ENCODE results near the gene TAOK3.

Gene TAOK3

DNA sequence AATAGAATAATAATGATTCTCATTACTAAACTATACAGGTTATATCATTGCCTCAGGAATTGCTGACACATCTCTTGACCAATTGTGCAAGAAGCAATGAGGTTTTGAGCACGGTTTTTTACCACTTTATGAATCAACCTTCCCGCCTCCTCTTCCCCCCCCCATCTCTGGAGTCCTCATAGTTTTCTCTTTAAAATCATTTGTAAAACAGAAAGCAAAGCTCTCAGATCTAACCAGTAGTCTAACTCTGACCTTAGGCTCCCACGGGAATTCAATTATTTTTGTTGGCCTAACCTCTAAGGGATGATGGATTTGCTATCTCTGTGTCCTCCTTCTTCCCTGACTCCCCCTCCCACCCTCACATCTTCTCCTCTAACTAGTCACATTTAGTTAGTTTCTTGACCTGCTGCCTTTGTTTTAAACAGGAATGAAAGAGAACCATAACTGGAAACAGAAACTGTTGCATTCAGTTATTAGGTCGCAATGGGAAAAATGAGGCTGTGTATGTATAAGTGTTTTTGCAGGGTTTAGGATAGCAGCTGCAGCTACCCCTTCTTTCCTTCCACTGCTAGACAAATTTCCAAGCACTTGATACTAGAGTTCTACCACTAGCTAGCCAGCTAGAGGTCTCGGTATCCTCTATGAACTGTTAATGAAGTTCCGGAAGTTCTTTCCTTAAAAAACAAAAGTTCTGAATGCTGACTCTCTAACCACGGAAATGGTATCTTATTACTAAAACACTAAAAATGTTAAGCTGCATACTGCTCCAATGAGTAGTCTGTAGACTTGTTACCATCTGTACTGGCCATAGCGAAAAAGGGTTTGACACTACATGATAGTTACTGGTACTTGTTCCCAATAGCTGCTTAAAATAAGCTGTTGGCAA, 65.4 kb downstream of the TAOK3 start:
- Histone ChIP-seq H3K27me3 (ENCODE audit: control insufficient read depth in 1 of 2, insufficient read depth in 2 of 2, low read length in 2 of 2) (no peaks in the 10 kb centered on the region), H3K27ac (ENCODE audit: low read depth, low read length) (no peak overlapping the region), H3K9ac (ENCODE audit: low read depth in 1 of 2, low read length in 2 of 2) (no peak overlapping the region), H3K4me3 (ENCODE audit: low read depth in 1 of 2, low read length in 2 of 2) (peak overlapping the region; percentile 4 to 40), H3K36me3 (ENCODE audit: control insufficient read depth in 1 of 2, insufficient read depth in 2 of 2, low read length in 2 of 2) (no peaks in the 10 kb centered on the region), H3K9me3 (ENCODE audit: control insufficient read depth in 1 of 2, low read length in 2 of 2) (no peaks in the 10 kb centered on the region), H3K4me1 (ENCODE audit: control insufficient read depth in 1 of 2, insufficient read depth in 2 of 2, low read length in 2 of 2) (peaks cover 6 to 11% of the 10 kb centered on the region in 2 donors)

DNA sequence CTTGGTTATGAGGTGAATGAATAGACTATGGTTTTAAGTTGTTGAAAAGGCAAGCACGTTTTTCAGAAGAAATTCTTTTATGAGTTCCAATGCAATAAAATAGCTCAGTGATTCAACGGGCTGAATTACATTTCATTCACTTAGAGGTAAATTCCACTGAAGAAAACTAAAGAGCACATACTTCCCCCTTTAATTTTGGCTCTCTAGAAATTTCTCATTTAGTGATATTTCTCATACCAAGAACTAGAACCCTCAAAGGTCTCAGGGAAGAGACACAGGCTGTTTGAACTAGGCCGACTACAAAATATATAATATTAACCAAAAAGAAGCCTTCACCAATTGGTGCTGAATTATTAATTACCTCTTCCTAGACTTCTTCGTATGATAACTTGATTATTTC, 68.6 kb downstream of the TAOK3 start:
- no peak overlapping the region for H3K9ac ChIP-seq (ENCODE audit: low read depth in 1 of 2, low read length in 2 of 2)
- no peaks in the 10 kb centered on the region for H3K9me3 ChIP-seq (ENCODE audit: control insufficient read depth in 1 of 2, low read length in 2 of 2)
- no peak overlapping the region for H3K4me3 ChIP-seq (ENCODE audit: low read depth in 1 of 2, low read length in 2 of 2)
- no peaks in the 10 kb centered on the region for H3K27me3 ChIP-seq (ENCODE audit: control insufficient read depth in 1 of 2, insufficient read depth in 2 of 2, low read length in 2 of 2)
- peaks cover 6 to 21% of the 10 kb centered on the region in 2 donors for H3K4me1 ChIP-seq (ENCODE audit: control insufficient read depth in 1 of 2, insufficient read depth in 2 of 2, low read length in 2 of 2)
- H3K36me3 ChIP-seq (ENCODE audit: control insufficient read depth in 1 of 2, insufficient read depth in 2 of 2, low read length in 2 of 2): no peaks in the 10 kb centered on the region
- H3K27ac ChIP-seq (ENCODE audit: low read depth, low read length): no peak overlapping the region

DNA sequence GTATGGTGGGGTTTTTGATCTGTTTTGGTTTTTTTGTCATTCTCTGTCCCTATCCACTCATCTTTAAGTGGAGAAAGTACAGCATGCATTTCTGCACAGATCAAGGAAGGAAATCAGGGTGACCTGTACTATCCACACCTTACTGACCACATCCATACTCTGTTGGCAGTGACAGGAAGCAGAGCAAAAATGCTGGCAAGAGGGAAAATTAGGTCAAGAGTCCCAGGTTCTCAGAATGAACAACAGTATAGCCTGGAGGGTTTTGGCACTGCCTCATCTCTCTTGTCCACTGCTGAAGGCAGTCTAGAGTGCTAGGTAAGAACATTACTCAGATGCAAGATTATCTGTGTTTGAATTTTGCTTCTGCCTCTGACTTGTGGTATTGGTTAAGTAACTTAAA, 70.7 kb downstream of the TAOK3 start:
- H3K4me3 ChIP-seq (ENCODE audit: low read depth in 1 of 2, low read length in 2 of 2): no peak overlapping the region
- H3K4me1 ChIP-seq (ENCODE audit: control insufficient read depth in 1 of 2, insufficient read depth in 2 of 2, low read length in 2 of 2): peaks cover 0 to 20% of the 10 kb centered on the region in 2 donors
- no peaks in the 10 kb centered on the region for H3K27me3 ChIP-seq (ENCODE audit: control insufficient read depth in 1 of 2, insufficient read depth in 2 of 2, low read length in 2 of 2)
- no peak overlapping the region for H3K9ac ChIP-seq (ENCODE audit: low read depth in 1 of 2, low read length in 2 of 2)
- H3K27ac ChIP-seq (ENCODE audit: low read depth, low read length): no peak overlapping the region
- H3K9me3 ChIP-seq (ENCODE audit: control insufficient read depth in 1 of 2, low read length in 2 of 2): no peaks in the 10 kb centered on the region
- no peaks in the 10 kb centered on the region for H3K36me3 ChIP-seq (ENCODE audit: control insufficient read depth in 1 of 2, insufficient read depth in 2 of 2, low read length in 2 of 2)

DNA sequence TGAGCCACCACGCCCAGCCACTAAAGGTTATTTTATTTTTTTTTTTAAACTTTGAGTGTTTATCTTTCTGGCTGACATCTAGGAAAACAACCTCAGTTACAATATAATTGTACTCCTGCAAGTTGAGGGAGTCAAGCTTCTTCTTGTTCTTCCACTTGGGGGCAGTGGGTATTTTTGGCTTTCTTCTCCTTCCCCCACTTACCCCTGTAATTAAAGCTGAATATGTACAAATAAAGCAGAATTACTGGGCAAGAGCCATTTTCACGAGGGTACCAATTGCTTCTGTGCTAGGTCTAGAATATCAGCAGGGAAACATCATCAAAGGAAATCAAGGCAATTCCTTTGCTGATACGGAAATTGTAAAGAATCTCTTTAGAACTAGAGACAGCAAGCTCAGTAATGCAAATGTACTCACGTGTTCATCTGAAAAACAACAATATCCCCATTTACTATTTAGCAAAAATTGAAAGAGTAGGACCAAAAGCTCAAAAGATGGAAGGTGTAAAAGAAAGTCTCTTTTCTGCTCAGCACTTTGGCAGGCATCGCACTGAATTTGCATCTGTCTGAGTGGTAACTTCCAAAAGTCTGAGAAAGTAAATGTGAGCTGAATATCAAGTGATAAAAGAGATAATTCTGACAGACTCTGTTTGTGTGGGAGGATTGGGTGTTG, 72.8 kb downstream of the TAOK3 start:
- no peaks in the 10 kb centered on the region for H3K36me3 ChIP-seq (ENCODE audit: control insufficient read depth in 1 of 2, insufficient read depth in 2 of 2, low read length in 2 of 2)
- no peak overlapping the region for H3K27ac ChIP-seq (ENCODE audit: low read depth, low read length)
- peaks cover 0 to 13% of the 10 kb centered on the region in 2 donors for H3K4me1 ChIP-seq (ENCODE audit: control insufficient read depth in 1 of 2, insufficient read depth in 2 of 2, low read length in 2 of 2)
- H3K27me3 ChIP-seq (ENCODE audit: control insufficient read depth in 1 of 2, insufficient read depth in 2 of 2, low read length in 2 of 2): no peaks in the 10 kb centered on the region
- H3K4me3 ChIP-seq (ENCODE audit: low read depth in 1 of 2, low read length in 2 of 2): no peak overlapping the region
- no peaks in the 10 kb centered on the region for H3K9me3 ChIP-seq (ENCODE audit: control insufficient read depth in 1 of 2, low read length in 2 of 2)
- H3K9ac ChIP-seq (ENCODE audit: low read depth in 1 of 2, low read length in 2 of 2): no peak overlapping the region

DNA sequence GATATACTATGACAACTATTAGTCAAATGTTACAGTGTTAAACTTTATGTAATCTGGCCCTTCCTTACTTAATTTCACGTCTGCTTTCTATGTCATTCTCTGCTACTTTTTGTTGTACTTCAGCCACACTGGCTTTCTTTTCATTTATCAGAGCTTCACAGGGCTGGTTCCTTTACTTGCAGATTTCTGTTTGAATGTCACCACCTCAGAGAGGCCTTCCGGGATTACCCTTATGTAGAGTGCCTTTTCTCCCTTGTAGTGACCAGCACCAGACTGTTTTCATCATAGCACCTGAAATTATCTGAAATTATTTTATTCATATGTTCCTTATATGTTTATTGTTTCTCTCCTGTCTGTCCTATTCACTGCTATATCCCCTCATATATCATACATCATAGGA, 75.4 kb downstream of the TAOK3 start:
- H3K36me3 ChIP-seq (ENCODE audit: control insufficient read depth in 1 of 2, insufficient read depth in 2 of 2, low read length in 2 of 2): peaks cover 0 to 1% of the 10 kb centered on the region in 2 donors
- H3K9me3 ChIP-seq (ENCODE audit: control insufficient read depth in 1 of 2, low read length in 2 of 2): no peaks in the 10 kb centered on the region
- H3K9ac ChIP-seq (ENCODE audit: low read depth in 1 of 2, low read length in 2 of 2): no peak overlapping the region
- peaks cover 0 to 13% of the 10 kb centered on the region in 2 donors for H3K4me1 ChIP-seq (ENCODE audit: control insufficient read depth in 1 of 2, insufficient read depth in 2 of 2, low read length in 2 of 2)
- no peak overlapping the region for H3K27ac ChIP-seq (ENCODE audit: low read depth, low read length)
- H3K4me3 ChIP-seq (ENCODE audit: low read depth in 1 of 2, low read length in 2 of 2): no peak overlapping the region
- no peaks in the 10 kb centered on the region for H3K27me3 ChIP-seq (ENCODE audit: control insufficient read depth in 1 of 2, insufficient read depth in 2 of 2, low read length in 2 of 2)

DNA sequence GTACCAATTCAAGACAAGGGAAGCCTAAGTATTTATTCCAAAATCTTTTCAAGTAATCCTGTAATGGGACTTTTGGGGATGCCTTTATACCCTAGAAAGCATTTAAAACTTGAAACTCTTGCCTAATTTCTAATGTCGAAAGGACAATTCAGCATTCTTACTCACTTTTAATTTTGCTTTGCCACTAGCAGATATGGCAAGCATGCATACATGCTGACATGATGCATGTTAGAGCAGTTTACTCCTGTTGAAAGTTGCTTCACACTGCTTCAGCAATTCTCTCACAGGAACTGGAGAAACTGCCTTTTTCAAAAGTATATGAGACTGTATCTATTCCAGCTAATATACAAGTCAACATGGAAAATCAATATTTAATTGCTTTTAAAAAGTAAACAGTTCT, 79.9 kb downstream of the TAOK3 start:
- Histone ChIP-seq H3K4me1 (ENCODE audit: control insufficient read depth in 1 of 2, insufficient read depth in 2 of 2, low read length in 2 of 2) (no peaks in the 10 kb centered on the region), H3K36me3 (ENCODE audit: control insufficient read depth in 1 of 2, insufficient read depth in 2 of 2, low read length in 2 of 2) (peaks cover 0 to 4% of the 10 kb centered on the region in 2 donors)

DNA sequence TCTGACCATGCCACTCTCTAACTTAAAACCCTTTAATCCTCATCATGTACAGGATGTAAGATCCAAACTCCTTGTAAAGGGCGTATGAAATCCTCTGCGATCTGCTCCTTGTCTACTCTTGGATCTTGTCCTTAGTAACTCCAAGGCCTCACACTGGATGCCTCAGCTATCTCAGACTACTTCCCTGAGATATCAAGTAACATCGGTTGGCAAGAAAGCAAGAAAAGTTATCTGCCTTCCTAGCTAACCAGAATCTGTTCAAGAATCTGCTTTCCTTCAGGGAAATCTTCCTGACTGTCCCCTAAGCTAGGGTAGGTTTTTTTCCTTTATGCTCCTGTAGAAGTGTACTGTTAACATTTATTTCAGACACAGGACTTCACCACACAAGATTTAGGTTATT, 82.6 kb downstream of the TAOK3 start:
- peaks cover 0 to 4% of the 10 kb centered on the region in 2 donors for H3K36me3 ChIP-seq (ENCODE audit: control insufficient read depth in 1 of 2, insufficient read depth in 2 of 2, low read length in 2 of 2)
- no peak overlapping the region for H3K27ac ChIP-seq (ENCODE audit: low read depth, low read length)
- no peaks in the 10 kb centered on the region for H3K27me3 ChIP-seq (ENCODE audit: control insufficient read depth in 1 of 2, insufficient read depth in 2 of 2, low read length in 2 of 2)
- no peaks in the 10 kb centered on the region for H3K4me1 ChIP-seq (ENCODE audit: control insufficient read depth in 1 of 2, insufficient read depth in 2 of 2, low read length in 2 of 2)
- no peak overlapping the region for H3K4me3 ChIP-seq (ENCODE audit: low read depth in 1 of 2, low read length in 2 of 2)
- no peaks in the 10 kb centered on the region for H3K9me3 ChIP-seq (ENCODE audit: control insufficient read depth in 1 of 2, low read length in 2 of 2)
- H3K9ac ChIP-seq (ENCODE audit: low read depth in 1 of 2, low read length in 2 of 2): no peak overlapping the region

More for the DNA sequence above, 79.9 kb downstream of the TAOK3 start:
- Histone ChIP-seq H3K9ac (ENCODE audit: low read depth in 1 of 2, low read length in 2 of 2) (no peak overlapping the region), H3K27me3 (ENCODE audit: control insufficient read depth in 1 of 2, insufficient read depth in 2 of 2, low read length in 2 of 2) (no peaks in the 10 kb centered on the region), H3K27ac (ENCODE audit: low read depth, low read length) (no peak overlapping the region), H3K9me3 (ENCODE audit: control insufficient read depth in 1 of 2, low read length in 2 of 2) (no peaks in the 10 kb centered on the region), H3K4me3 (ENCODE audit: low read depth in 1 of 2, low read length in 2 of 2) (no peak overlapping the region)

DNA sequence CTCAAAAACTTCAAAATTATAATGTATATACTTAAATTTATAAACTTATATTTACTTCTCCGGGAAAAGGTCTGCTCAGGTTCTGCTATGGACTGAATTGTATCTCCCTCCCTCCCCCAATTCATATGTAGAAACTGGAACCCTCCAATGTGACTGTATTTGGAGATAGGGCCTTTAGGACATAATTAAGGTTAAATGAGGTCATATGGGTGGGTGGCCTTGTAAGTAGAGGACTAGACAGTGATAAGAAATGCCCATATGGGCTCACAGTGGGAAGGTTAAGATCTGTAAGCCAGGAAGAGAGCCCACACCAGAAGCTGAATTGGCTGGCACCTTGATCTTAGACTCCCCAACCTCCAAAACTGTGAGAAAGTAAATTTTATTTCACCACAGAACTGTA, 84.5 kb downstream of the TAOK3 start:
- H3K4me1 ChIP-seq (ENCODE audit: control insufficient read depth in 1 of 2, insufficient read depth in 2 of 2, low read length in 2 of 2): no peaks in the 10 kb centered on the region
- H3K9me3 ChIP-seq (ENCODE audit: control insufficient read depth in 1 of 2, low read length in 2 of 2): no peaks in the 10 kb centered on the region
- no peak overlapping the region for H3K27ac ChIP-seq (ENCODE audit: low read depth, low read length)
- no peak overlapping the region for H3K4me3 ChIP-seq (ENCODE audit: low read depth in 1 of 2, low read length in 2 of 2)
- H3K27me3 ChIP-seq (ENCODE audit: control insufficient read depth in 1 of 2, insufficient read depth in 2 of 2, low read length in 2 of 2): no peaks in the 10 kb centered on the region
- H3K36me3 ChIP-seq (ENCODE audit: control insufficient read depth in 1 of 2, insufficient read depth in 2 of 2, low read length in 2 of 2): peaks cover 0 to 4% of the 10 kb centered on the region in 2 donors
- H3K9ac ChIP-seq (ENCODE audit: low read depth in 1 of 2, low read length in 2 of 2): no peak overlapping the region

DNA sequence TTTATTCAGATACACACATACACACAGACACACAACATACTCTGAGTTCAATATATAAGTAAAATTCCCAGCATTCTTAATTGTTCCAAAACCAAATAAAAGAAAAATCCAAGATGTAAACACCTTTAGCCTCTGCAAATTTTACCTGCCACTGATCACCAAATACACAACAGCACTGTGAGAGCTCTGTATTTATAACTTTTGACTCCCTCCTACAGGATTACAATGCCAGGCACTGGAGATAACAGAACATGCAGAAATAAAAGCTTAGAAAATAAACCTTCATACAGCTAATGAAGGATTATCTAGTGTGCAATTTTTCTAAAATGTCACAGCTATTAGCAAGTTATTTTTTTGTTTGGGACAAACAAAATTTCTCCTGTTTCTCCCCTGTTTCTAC, 85.0 kb downstream of the TAOK3 start:
- peaks cover 0 to 4% of the 10 kb centered on the region in 2 donors for H3K36me3 ChIP-seq (ENCODE audit: control insufficient read depth in 1 of 2, insufficient read depth in 2 of 2, low read length in 2 of 2)
- no peak overlapping the region for H3K9ac ChIP-seq (ENCODE audit: low read depth in 1 of 2, low read length in 2 of 2)
- no peaks in the 10 kb centered on the region for H3K9me3 ChIP-seq (ENCODE audit: control insufficient read depth in 1 of 2, low read length in 2 of 2)
- H3K27me3 ChIP-seq (ENCODE audit: control insufficient read depth in 1 of 2, insufficient read depth in 2 of 2, low read length in 2 of 2): no peaks in the 10 kb centered on the region
- no peak overlapping the region for H3K27ac ChIP-seq (ENCODE audit: low read depth, low read length)
- no peaks in the 10 kb centered on the region for H3K4me1 ChIP-seq (ENCODE audit: control insufficient read depth in 1 of 2, insufficient read depth in 2 of 2, low read length in 2 of 2)
- no peak overlapping the region for H3K4me3 ChIP-seq (ENCODE audit: low read depth in 1 of 2, low read length in 2 of 2)

DNA sequence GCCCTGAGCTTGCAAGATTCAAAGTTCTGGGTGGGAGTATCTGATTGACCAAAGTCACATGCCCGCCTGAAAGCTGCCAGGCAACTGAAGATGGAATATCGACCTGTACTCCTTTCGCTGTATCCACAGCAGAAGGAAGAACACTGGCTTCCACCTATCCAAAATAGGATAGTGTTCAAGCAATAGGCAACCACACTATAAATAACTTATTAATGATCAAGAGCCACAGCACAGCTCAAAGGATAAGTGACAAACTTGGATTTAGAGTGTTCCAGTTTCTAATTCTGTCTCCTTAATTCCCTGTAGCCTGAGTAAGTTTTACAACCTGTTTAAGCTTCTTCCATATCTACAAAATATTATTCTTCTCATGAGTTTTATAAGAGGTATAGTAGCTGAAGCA, 89.9 kb downstream of the TAOK3 start:
- Histone ChIP-seq H3K4me1 (ENCODE audit: control insufficient read depth in 1 of 2, insufficient read depth in 2 of 2, low read length in 2 of 2) (no peaks in the 10 kb centered on the region), H3K9me3 (ENCODE audit: control insufficient read depth in 1 of 2, low read length in 2 of 2) (no peaks in the 10 kb centered on the region), H3K27ac (ENCODE audit: low read depth, low read length) (no peak overlapping the region), H3K36me3 (ENCODE audit: control insufficient read depth in 1 of 2, insufficient read depth in 2 of 2, low read length in 2 of 2) (peaks cover 0 to 4% of the 10 kb centered on the region in 2 donors), H3K4me3 (ENCODE audit: low read depth in 1 of 2, low read length in 2 of 2) (no peak overlapping the region), H3K27me3 (ENCODE audit: control insufficient read depth in 1 of 2, insufficient read depth in 2 of 2, low read length in 2 of 2) (no peaks in the 10 kb centered on the region), H3K9ac (ENCODE audit: low read depth in 1 of 2, low read length in 2 of 2) (no peak overlapping the region)

Data from duodenal mucosa (tissue), 2 donors.